ENCODE results near the gene SOD1.
"Not testable (repeated sequence)": the region's sequence is repeated elsewhere in the genome, so short reads cannot be mapped to it uniquely, and the experiment has no call there.

The SOD1 gene

DNA sequence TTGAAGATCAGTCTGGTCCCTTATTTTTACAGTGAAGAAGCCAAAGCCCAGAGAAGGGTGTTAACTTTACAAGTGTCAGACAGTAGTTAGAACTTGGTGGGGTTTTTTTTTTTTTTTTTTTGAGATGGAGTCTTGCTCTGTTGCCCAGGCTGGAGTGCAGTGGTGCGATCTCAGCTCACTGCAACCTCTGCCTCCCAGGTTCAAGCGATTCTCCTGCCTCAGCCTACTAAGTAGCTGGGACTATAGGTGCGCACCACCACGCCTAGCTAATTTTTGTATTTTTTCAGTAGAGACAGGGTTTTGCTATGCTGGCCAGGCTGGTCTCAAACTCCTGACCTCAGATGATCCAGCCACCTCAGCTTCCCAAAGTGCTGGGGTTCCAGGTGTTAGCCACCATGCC lies 6.4 kb downstream of the SOD1 start:
- TF ChIP-seq ZNF362 (tag by site-specific recombination; IDR thresholded peaks at IDR 0.05) (0 out of 2 replicates have a peak, but pooled peaks have one; percentile 64), ZNF121 (tag by site-specific recombination; IDR thresholded peaks at IDR 0.05) (peak; percentile 96)
- H3K4me3 ChIP-seq (ENCODE audit: low read depth, low read length); POLR2A ChIA-PET; H3K27ac ChIP-seq (ENCODE audit: extremely low read depth, low read depth, low read length); H3K9me3 ChIP-seq (ENCODE audit: control insufficient read depth, insufficient read depth, low read depth, low read length); H3K4me1 ChIP-seq (ENCODE audit: control insufficient read depth, insufficient read depth, low read length): not testable (repeated sequence)
- H3K36me3 ChIP-seq (ENCODE audit: control insufficient read depth in 2 of 2, insufficient read depth in 1 of 2, low read length in 2 of 2) = peaks cover 49 to 73% of the 10 kb centered on the region in 2 experiments
- CTCF ChIA-PET = interaction anchor here (0.9 kb wide), 1 partner anchor 42 kb away, joined by 4 read pairs; no protein-coding TSS in a partner anchor

DNA sequence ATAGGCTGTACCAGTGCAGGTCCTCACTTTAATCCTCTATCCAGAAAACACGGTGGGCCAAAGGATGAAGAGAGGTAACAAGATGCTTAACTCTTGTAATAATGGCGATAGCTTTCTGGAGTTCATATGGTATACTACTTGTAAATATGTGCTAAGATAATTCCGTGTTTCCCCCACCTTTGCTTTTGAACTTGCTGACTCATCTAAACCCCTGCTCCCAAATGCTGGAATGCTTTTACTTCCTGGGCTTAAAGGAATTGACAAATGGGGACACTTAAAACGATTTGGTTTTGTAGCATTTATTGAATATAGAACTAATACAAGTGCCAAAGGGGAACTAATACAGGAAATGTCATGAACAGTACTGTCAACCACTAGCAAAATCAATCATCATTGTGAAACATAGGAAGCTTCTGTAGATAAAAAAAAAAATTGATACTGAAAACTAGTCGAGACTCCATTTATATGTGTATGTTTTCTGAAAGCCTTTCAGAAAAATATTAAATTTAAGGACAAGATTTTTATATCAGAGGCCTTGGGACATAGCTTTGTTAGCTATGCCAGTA lies 7.0 kb downstream of the SOD1 start:
- ChIA-PET CTCF (interaction anchor here (0.6 to 1.0 kb wide), 3 partner anchors 33 to 120 kb away, joined by 3 to 4 read pairs (median 3); no protein-coding TSS in a partner anchor), POLR2A (interaction anchor here (0.7 kb wide), 1 partner anchor 126 kb away, joined by 3 read pairs; no protein-coding TSS in a partner anchor)
- H3K36me3 ChIP-seq (ENCODE audit: control insufficient read depth in 2 of 2, insufficient read depth in 1 of 2, low read length in 2 of 2) = peaks cover 45 to 76% of the 10 kb centered on the region in 2 experiments

DNA sequence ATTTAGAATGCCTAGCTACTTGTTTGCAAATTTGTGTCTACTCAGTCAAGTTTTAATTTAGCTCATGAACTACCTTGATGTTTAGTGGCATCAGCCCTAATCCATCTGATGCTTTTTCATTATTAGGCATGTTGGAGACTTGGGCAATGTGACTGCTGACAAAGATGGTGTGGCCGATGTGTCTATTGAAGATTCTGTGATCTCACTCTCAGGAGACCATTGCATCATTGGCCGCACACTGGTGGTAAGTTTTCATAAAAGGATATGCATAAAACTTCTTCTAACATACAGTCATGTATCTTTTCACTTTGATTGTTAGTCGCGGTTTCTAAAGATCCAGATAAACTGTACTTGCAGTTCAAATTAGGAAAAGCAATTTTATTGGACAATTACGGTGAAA lies 7.6 kb downstream of the SOD1 start:
- CTCF ChIA-PET = interaction anchor here (0.6 to 1.0 kb wide), 2 partner anchors 33 to 119 kb away, joined by 3 read pairs; no protein-coding TSS in a partner anchor
- Histone ChIP-seq H3K4me3 (ENCODE audit: low read depth, low read length) (no peak overlapping the region), H3K9me3 (ENCODE audit: control insufficient read depth, insufficient read depth, low read depth, low read length) (no peaks in the 10 kb centered on the region), H3K27ac (ENCODE audit: extremely low read depth, low read depth, low read length) (no peak overlapping the region), H3K4me1 (ENCODE audit: control insufficient read depth, insufficient read depth, low read length) (0 out of 2 replicates have a peak, but pooled peaks cover 4% of the 10 kb centered on the region), H3K36me3 (ENCODE audit: control insufficient read depth in 2 of 2, insufficient read depth in 1 of 2, low read length in 2 of 2) (peaks cover 44 to 76% of the 10 kb centered on the region in 2 experiments)
- POLR2A ChIA-PET = interaction anchor here (0.7 kb wide), 1 partner anchor 127 kb away, joined by 3 read pairs; no protein-coding TSS in a partner anchor
- TF ChIP-seq, protein P1, sequence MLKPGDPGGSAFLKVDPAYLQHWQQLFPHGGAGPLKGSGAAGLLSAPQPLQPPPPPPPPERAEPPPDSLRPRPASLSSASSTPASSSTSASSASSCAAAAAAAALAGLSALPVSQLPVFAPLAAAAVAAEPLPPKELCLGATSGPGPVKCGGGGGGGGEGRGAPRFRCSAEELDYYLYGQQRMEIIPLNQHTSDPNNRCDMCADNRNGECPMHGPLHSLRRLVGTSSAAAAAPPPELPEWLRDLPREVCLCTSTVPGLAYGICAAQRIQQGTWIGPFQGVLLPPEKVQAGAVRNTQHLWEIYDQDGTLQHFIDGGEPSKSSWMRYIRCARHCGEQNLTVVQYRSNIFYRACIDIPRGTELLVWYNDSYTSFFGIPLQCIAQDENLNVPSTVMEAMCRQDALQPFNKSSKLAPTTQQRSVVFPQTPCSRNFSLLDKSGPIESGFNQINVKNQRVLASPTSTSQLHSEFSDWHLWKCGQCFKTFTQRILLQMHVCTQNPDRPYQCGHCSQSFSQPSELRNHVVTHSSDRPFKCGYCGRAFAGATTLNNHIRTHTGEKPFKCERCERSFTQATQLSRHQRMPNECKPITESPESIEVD (tag by site-specific recombination; IDR thresholded peaks at IDR 0.05) = peak; percentile 27; the same call in 1 of the 2 replicates
- TF ChIP-seq GLI2 (tag by site-specific recombination; IDR thresholded peaks at IDR 0.05; ENCODE audit: borderline replicate concordance, low read depth) = 0 out of 2 replicates have a peak, but pooled peaks have one; percentile 1
- TF ChIP-seq ZSCAN23 (tag by site-specific recombination; IDR thresholded peaks at IDR 0.05) = 0 out of 2 replicates have a peak, but pooled peaks have one; percentile 6
- no peak for TF ChIP-seq TRIM28 (IDR thresholded peaks at IDR 0.05; ENCODE audit: borderline replicate concordance, low read length)
- TF ChIP-seq ZNF350 (tag by site-specific recombination; IDR thresholded peaks at IDR 0.05) = no peak
- peak; percentile 64; the same call in 1 of the 2 replicates for TF ChIP-seq ZNF629 (tag by site-specific recombination; IDR thresholded peaks at IDR 0.05)
- no peak for TF ChIP-seq ZNF362 (tag by site-specific recombination; IDR thresholded peaks at IDR 0.05)
- TF ChIP-seq ZNF585B (tag by site-specific recombination; IDR thresholded peaks at IDR 0.05) = no peak
- no peak for TF ChIP-seq ZFP37 (tag by site-specific recombination; IDR thresholded peaks at IDR 0.05)
- TF ChIP-seq ZNF292 (tag by site-specific recombination; IDR thresholded peaks at IDR 0.05; ENCODE audit: borderline replicate concordance, low read depth) = 0 out of 2 replicates have a peak, but pooled peaks have one; percentile 2
- TF ChIP-seq ZBTB17 (tag by site-specific recombination; IDR thresholded peaks at IDR 0.05) = peak; percentile 74
- TF ChIP-seq REPIN1 (tag by site-specific recombination; IDR thresholded peaks at IDR 0.05; ENCODE audit: low read depth) = no peak
- TF ChIP-seq KLF10 (tag by site-specific recombination; IDR thresholded peaks at IDR 0.05) = no peak
- TF ChIP-seq, protein P2, sequence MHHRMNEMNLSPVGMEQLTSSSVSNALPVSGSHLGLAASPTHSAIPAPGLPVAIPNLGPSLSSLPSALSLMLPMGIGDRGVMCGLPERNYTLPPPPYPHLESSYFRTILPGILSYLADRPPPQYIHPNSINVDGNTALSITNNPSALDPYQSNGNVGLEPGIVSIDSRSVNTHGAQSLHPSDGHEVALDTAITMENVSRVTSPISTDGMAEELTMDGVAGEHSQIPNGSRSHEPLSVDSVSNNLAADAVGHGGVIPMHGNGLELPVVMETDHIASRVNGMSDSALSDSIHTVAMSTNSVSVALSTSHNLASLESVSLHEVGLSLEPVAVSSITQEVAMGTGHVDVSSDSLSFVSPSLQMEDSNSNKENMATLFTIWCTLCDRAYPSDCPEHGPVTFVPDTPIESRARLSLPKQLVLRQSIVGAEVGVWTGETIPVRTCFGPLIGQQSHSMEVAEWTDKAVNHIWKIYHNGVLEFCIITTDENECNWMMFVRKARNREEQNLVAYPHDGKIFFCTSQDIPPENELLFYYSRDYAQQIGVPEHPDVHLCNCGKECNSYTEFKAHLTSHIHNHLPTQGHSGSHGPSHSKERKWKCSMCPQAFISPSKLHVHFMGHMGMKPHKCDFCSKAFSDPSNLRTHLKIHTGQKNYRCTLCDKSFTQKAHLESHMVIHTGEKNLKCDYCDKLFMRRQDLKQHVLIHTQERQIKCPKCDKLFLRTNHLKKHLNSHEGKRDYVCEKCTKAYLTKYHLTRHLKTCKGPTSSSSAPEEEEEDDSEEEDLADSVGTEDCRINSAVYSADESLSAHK (tag by site-specific recombination; IDR thresholded peaks at IDR 0.05) = peak; percentile 43
- no peak for TF ChIP-seq ZNF645 (tag by site-specific recombination; IDR thresholded peaks at IDR 0.05)
- no peak for TF ChIP-seq ZNF266 (tag by site-specific recombination; IDR thresholded peaks at IDR 0.05; ENCODE audit: low read depth)
- TF ChIP-seq, protein P3, sequence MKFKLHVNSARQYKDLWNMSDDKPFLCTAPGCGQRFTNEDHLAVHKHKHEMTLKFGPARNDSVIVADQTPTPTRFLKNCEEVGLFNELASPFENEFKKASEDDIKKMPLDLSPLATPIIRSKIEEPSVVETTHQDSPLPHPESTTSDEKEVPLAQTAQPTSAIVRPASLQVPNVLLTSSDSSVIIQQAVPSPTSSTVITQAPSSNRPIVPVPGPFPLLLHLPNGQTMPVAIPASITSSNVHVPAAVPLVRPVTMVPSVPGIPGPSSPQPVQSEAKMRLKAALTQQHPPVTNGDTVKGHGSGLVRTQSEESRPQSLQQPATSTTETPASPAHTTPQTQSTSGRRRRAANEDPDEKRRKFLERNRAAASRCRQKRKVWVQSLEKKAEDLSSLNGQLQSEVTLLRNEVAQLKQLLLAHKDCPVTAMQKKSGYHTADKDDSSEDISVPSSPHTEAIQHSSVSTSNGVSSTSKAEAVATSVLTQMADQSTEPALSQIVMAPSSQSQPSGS (tag by site-specific recombination; IDR thresholded peaks at IDR 0.05; ENCODE audit: low read depth) = peak; percentile 5; the same call in 1 of the 2 replicates
- no peak for TF ChIP-seq ZNF10 (tag by site-specific recombination; IDR thresholded peaks at IDR 0.05)

More for the DNA sequence above, 7.0 kb downstream of the SOD1 start:
- Histone ChIP-seq H3K4me3 (ENCODE audit: low read depth, low read length) (no peak overlapping the region), H3K4me1 (ENCODE audit: control insufficient read depth, insufficient read depth, low read length) (0 out of 2 replicates have a peak, but pooled peaks cover 4% of the 10 kb centered on the region), H3K9me3 (ENCODE audit: control insufficient read depth, insufficient read depth, low read depth, low read length) (no peaks in the 10 kb centered on the region), H3K27ac (ENCODE audit: extremely low read depth, low read depth, low read length) (no peak overlapping the region)
- TF ChIP-seq ZNF660 (tag by site-specific recombination; IDR thresholded peaks at IDR 0.05) (0 out of 2 replicates have a peak, but pooled peaks have one; percentile 12), ZNF341 (tag by site-specific recombination; IDR thresholded peaks at IDR 0.05; ENCODE audit: low read depth) (no peak)

Data from HEK293 (cell line).